ENCODE data around the gene HAP1.
A peak's percentile ranks its signal among the peaks of the same experiment; 100 is the strongest.

The HAP1 gene

DNA sequence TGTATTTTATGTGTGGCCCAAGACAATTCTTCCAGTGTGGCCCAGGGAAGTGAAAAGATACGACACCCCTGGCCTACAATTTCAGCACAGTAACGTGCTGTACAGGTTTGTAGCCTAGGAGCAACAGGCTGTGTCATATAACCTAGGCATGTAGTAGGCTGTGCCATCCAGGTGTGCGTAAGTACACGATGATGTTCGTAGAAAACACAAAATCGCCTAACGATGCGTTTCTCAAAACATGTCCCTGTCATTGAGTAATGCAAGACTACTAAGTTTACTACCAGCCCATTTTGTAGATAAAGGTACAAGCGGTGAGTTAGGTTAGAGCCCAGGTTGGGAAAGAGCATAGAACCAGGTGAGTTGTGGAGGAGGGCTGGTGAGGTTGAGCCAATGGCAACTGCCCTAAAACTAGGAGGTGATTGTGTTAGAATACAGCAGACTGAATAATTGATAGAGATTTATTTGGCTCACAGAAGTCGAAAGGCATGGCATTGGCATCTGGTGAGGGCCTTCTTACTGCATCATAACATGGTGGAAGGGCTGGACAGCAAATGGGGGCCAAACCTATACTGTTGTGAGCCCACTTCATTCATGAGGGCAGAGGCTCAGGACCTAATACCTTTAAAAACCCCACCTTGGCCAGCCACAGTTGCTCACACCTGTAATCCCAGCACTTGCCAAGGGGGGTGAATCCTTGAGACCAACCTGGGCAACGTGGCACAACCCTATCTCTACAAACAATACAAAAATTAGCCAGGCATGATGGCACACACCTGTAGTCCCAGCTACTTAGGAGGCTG is 41.5 kb downstream of the HAP1 start:
- Mint-ChIP-seq H3K36me3 (ENCODE audit: low read depth) (peaks cover 41% of the 10 kb centered on the region), H3K4me1 (peaks cover 35% of the 10 kb centered on the region), H3K27ac (peak overlapping the region; percentile 92), H3K27me3 (ENCODE audit: low read depth, poor library complexity) (peaks cover 1% of the 10 kb centered on the region), H3K9me3 (peaks cover 1% of the 10 kb centered on the region), H3K4me3 (no peak overlapping the region)
- DNase-seq = no peak
- TF ChIP-seq, protein P1, sequence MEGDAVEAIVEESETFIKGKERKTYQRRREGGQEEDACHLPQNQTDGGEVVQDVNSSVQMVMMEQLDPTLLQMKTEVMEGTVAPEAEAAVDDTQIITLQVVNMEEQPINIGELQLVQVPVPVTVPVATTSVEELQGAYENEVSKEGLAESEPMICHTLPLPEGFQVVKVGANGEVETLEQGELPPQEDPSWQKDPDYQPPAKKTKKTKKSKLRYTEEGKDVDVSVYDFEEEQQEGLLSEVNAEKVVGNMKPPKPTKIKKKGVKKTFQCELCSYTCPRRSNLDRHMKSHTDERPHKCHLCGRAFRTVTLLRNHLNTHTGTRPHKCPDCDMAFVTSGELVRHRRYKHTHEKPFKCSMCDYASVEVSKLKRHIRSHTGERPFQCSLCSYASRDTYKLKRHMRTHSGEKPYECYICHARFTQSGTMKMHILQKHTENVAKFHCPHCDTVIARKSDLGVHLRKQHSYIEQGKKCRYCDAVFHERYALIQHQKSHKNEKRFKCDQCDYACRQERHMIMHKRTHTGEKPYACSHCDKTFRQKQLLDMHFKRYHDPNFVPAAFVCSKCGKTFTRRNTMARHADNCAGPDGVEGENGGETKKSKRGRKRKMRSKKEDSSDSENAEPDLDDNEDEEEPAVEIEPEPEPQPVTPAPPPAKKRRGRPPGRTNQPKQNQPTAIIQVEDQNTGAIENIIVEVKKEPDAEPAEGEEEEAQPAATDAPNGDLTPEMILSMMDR (IDR thresholded peaks at IDR 0.05) = no peak

DNA sequence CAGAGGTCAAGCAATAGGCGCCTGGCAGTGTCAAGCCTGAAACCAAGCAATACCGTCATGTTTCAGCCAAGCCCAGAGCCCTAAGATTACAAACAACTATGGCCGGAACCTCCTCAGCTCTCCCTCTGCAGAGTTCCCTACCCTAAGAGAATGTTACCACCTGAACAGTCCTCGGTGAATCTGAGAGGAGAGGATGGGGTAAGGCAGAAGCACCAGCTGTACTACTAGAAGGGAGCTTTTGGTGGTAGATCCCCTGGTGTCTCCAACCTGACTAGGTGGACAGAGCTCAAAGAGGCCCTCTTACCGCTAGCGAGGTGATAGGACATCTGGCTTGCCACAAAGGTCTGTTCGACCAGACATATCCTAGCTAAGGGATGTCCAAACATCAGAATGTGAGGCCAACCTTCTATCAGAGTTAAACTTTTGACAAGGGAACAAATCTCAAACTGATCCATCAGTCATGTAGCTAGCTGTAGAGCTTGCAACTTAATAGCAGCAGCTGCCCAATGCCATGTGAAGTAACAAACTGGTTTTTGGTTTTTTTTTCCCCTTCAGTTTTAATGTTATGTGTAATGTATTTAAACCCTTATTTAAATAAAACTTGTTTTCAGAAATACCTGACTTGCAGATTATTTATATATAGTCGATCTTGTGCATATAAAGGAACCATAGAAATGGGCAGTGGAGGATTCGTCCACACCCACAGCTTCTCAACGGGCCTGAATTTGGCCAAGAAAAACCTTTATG is 43.2 kb downstream of the HAP1 start:
- no peaks in the 10 kb centered on the region for H3K27me3 Mint-ChIP-seq (ENCODE audit: low read depth, poor library complexity)
- no peak for DNase-seq
- H3K4me1 Mint-ChIP-seq = peaks cover 26% of the 10 kb centered on the region
- TF ChIP-seq, protein P1 (IDR thresholded peaks at IDR 0.05) = no peak
- peak overlapping the region; percentile 97 for H3K4me3 Mint-ChIP-seq
- H3K36me3 Mint-ChIP-seq (ENCODE audit: low read depth) = peaks cover 41% of the 10 kb centered on the region
- H3K27ac Mint-ChIP-seq = no peak overlapping the region
- peaks cover 9% of the 10 kb centered on the region for H3K9me3 Mint-ChIP-seq

DNA sequence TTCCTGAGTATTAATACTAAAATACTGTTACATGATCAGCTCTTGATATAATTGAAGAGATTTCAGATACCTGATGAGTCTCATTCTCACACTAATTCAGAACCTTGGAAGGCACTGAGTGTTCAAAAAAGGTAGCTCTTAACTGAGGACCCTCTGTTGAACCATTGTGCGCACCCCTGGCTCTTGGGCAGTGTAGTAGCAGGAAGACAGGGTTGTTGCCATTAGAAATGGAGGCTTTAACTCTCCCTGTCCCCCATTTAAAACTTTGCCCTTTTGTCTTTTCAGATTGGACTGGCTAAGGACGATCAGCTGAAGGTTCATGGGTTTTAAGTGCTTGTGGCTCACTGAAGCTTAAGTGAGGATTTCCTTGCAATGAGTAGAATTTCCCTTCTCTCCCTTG is 43.9 kb downstream of the HAP1 start:
- no peak overlapping the region for H3K27ac Mint-ChIP-seq
- peaks cover 16% of the 10 kb centered on the region for H3K9me3 Mint-ChIP-seq
- DNase-seq = no peak
- H3K4me1 Mint-ChIP-seq = peaks cover 19% of the 10 kb centered on the region
- H3K4me3 Mint-ChIP-seq = peak overlapping the region; percentile 97
- TF ChIP-seq, protein P1 (IDR thresholded peaks at IDR 0.05) = no peak
- no peaks in the 10 kb centered on the region for H3K27me3 Mint-ChIP-seq (ENCODE audit: low read depth, poor library complexity)
- H3K36me3 Mint-ChIP-seq (ENCODE audit: low read depth) = peaks cover 41% of the 10 kb centered on the region

DNA sequence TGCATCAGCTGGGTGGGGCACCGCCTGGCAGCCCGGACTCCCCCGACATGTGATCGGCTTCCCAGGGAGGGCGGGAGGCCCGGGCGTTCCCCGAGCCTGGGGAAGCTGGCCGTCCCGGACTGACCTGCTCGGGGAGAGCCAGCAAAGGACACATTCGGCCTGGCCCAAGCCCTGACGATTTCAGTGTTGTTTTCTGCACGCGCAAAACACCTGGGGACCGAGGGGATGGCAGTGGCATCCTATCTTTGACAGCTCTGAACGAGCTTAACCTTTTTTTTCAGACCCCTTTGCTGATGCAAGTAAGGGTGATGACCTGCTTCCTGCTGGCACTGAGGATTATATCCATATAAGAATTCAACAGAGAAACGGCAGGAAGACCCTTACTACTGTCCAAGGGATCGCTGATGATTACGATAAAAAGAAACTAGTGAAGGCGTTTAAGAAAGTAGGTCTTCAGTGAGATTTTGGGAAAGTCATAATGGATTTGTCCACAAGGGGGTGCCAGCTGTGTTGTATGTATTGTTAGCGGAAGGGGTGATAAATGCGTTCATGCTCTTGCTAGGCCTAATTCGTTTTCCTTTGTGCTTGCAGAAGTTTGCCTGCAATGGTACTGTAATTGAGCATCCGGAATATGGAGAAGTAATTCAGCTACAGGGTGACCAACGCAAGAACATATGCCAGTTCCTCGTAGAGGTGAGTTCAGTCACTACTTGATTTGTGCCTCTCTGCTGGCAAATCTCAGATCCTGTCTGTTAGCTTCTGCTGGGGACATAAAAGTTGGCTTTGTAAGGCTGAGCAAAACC is 44.7 kb downstream of the HAP1 start:
- Mint-ChIP-seq H3K27ac (peak overlapping the region; percentile 100), H3K4me1 (peaks cover 19% of the 10 kb centered on the region), H3K36me3 (ENCODE audit: low read depth) (peaks cover 41% of the 10 kb centered on the region), H3K27me3 (ENCODE audit: low read depth, poor library complexity) (no peaks in the 10 kb centered on the region), H3K4me3 (peak overlapping the region; percentile 97), H3K9me3 (peaks cover 19% of the 10 kb centered on the region)
- TF ChIP-seq, protein P1 (IDR thresholded peaks at IDR 0.05) = peak; percentile 65
- peak; percentile 53 for DNase-seq

DNA sequence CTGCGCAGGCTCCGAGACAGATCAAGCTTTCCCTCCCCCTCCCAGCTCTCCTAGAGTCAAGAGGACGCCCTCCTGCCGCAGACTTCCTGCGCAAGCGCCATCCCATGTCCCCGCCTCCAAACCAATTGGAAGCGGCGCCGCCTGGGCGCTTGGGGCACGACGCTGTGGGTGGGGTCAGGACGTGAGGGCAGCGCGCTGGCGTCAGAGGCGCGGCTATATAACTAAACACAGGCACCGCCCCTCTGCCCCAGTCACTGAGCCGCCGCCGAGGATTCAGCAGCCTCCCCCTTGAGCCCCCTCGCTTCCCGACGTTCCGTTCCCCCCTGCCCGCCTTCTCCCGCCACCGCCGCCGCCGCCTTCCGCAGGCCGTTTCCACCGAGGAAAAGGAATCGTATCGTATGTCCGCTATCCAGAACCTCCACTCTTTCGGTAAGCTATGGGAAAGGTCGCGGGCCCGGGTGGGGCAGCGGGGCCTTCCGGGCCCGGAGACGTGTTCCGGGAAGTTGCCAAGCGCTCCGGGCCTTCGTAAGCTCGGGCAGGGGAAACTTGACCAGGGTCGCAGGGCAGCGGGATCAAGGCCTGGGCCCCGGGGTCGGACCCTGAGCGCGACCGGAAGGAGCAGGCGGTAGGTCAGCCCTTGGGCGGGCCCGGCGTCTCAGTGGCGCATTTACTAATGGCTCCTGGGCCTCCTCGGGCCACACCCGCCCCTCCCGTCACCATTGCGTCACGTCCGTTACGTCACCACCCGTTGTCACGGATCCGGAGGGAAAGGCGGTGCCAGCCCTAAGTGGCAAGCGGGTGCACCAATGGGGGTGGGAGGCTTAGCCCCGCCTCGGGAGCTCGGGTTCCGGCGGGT is 45.6 kb downstream of the HAP1 start, which contains the start of gene EIF1:
TSS of gene EIF1 (plus strand) at position 245 of the 856 bp plus-strand sequence. CDS start at position 399, 154 bp downstream.
- Mint-ChIP-seq H3K9me3 (peaks cover 19% of the 10 kb centered on the region), H3K4me1 (peaks cover 24% of the 10 kb centered on the region), H3K27me3 (ENCODE audit: low read depth, poor library complexity) (no peaks in the 10 kb centered on the region), H3K4me3 (peak within 1 kb of the TSS; percentile 97), H3K27ac (peak within 1 kb of the TSS; percentile 100), H3K36me3 (ENCODE audit: low read depth) (peaks cover 38% of the 10 kb centered on the region)
- TF ChIP-seq, protein P1 (IDR thresholded peaks at IDR 0.05) = no peak
- peak; percentile 100 for DNase-seq
